HG03439 (cell line): ENCODE measurements around the gene C1QB.
A peak's percentile ranks its signal among the peaks of the same experiment; 100 is the strongest.
"Not testable (repeated sequence)": the region's sequence is repeated elsewhere in the genome, so short reads cannot be mapped to it uniquely, and the experiment has no call there.

Source experiments
- ATAC-seq: cut with Tn5 transposase; IDR thresholded peaks from one replicate; pipeline ENCODE4 v1.9.1; 2021; ENCODE audit warnings: mild to moderate bottlenecking, moderate library complexity; ENCODE audit not compliant: unreplicated experiment

The C1QB gene

DNA sequence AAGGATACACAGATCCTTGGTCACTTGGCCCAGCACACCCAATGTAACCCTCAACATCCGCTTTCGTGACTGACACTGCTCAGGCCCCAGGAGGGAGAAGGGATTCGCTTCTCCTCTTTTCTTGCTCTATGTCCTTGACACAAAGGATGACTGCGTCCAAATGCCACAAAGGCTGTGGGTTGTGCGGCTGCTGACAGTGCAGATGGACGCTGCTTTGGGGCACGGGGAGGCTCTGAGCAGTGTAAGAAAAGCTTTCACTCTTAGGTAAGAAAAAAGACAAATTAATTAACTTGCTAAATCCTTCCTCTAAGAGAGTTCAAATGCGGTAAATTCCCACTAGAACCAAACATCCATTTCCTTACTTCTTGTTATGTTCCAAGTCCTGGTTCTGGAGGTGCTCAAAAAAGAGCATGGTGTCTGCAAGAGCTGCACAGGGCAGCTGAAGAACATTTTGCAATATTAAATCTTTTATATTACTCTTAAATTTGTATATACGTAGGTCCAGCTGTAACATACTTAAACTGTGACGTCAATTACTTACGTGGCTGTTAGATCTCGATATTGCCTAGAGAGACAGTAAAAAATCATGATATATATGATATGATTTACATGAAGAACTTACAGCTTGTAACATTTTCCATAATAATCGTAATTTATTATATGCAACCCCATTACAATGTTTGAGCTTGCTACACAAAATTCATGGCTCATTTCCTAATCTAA, 38.2 kb downstream of the C1QB start:
- no peak for ATAC-seq

- ATAC-seq = no peak
Measured at GRCh38 chr1:22694172-22694571, 41.1 kb downstream of the C1QB start.

- no peak for ATAC-seq
Measured at GRCh38 chr1:22696610-22697009, 43.6 kb downstream of the C1QB start.

- no peak for ATAC-seq
Measured at GRCh38 chr1:22697980-22698379, 44.9 kb downstream of the C1QB start.

GRCh38 chr1:22699681-22700520, 46.9 kb downstream of the C1QB start:
- no peak for ATAC-seq

DNA sequence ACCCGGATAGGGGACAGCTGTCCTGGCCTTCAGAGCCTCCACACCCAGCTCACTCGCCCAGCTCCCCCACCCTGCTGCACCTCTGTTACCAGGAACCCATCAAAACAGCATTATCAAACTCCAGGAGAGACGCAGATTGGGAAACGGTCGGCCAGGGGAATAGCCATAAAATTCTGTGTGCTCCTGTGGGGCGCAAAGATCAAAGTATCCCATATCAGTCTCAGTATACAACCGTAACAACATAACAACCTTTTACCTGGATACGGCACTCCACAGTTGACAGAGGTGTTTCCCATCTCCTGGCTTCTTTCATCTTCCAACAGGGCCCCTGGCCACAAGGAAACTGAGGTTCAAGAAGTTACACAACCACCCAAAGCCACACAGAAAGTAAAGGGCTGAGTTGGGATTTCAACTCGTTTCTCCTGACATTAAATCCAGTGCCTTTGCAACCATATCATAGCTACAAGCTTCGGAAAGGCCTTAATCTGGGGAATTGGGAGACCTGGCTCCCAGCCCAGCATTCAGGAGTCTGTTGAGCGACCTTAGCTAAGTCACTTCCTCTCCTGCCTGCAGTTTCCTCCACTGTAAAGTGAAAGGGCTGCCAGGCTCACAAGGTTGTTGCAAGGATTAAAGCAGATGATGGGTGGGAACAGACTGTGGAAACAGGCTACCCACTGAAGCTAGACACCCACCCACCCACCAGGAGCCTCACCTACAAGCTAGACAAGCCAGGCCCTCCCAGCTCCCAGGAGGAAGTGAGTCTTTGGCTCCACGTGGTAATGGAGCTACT, 49.5 kb downstream of the C1QB start:
- no peak for ATAC-seq

- ATAC-seq = peak; percentile 77
Measured at GRCh38 chr1:22704440-22705067, 51.5 kb downstream of the C1QB start.

DNA sequence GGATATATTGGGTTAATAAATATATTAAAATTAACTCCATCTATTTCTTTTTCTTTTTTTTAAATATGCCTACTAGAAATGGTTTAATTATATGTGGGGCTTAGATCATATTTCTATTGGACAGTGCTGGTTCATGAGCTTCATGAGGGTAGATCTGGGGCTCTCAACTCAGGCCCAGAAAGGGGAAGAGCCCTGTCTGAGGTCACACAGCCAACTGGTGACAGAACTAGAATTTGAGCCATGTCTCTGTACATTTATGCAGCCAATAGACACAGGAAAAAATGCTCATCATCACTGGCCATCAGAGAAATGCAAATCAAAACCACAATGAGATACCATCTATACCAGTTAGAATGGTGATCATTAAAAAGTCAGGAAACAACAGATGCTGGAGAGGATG, 52.5 kb downstream of the C1QB start:
- no peak for ATAC-seq

DNA sequence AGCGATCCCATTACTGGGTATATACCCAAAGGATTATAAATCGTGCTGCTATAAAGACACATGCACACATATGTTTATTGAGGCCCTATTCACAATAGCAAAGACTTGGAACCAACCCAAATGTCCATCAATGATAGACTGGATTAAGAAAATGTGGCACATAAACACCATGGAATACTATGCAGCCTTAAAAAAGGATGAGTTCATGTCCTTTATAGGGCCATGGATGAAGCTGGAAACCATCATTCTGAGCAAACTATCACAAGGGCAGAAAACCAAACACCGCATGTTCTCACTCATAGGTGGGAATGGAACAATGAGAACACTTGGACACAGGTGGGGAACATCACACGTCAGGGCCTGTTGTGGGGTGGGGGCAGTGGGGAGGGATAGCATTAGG, 53.1 kb downstream of the C1QB start:
- not testable (repeated sequence) for ATAC-seq

GRCh38 chr1:22708777-22709176, 55.7 kb downstream of the C1QB start:
- no peak for ATAC-seq

DNA sequence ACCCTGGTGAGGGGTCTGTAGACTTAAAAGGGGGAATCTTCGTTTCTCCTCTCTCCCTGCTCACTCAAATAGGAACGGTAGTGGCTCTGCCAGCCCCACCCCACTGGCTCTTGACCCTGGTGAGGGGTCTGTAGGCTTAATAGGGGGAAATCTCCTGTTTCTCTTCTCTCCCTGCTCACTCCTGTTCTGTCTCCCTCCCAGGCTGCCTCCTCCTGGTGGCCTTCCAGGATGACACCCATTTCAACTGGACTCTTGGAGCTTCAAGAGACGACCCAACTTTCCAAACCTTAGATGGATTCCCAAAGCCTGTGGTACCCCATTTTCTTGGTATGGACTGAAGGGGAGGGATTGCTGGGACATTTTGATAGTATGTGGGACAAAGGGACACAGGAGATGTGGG, 56.2 kb downstream of the C1QB start:
- ATAC-seq = no peak

- no peak for ATAC-seq
Measured at GRCh38 chr1:22709891-22710700, 57.1 kb downstream of the C1QB start.

- no peak for ATAC-seq
Measured at GRCh38 chr1:22710701-22711049, 57.6 kb downstream of the C1QB start, which contains the start of gene EPHB2. Gene EPHB2, plus strand, starts transcription at chr1:22710839. Its CDS starts 144 bp downstream, at chr1:22710983.

DNA sequence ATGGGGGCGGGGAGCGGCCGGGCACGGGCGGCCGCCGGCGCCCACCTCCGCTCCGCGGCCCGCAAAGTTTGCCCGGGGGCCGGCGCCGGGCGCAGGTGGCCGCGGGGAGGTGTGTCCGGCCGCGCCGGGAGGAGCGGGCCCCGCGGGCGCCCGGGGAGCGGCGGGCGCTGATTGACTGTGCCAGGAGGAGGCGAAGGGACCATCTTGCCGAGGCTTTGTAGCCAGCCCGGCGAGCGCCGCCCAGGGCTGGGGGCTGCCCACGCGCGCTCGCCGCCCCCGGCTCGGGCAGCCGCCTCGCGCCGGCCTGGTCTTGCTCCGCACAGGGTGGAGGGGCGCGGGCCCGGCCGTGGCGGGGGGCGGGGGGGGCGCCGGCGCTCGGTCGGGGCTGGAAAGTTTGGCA, 58.0 kb downstream of the C1QB start:
- no peak for ATAC-seq
